ENCODE results near the gene IFNW1.

Gene IFNW1

GRCh38 chr9:21165516-21165915, 23.9 kb upstream of the IFNW1 start:
- TF ChIP-seq, protein P1, sequence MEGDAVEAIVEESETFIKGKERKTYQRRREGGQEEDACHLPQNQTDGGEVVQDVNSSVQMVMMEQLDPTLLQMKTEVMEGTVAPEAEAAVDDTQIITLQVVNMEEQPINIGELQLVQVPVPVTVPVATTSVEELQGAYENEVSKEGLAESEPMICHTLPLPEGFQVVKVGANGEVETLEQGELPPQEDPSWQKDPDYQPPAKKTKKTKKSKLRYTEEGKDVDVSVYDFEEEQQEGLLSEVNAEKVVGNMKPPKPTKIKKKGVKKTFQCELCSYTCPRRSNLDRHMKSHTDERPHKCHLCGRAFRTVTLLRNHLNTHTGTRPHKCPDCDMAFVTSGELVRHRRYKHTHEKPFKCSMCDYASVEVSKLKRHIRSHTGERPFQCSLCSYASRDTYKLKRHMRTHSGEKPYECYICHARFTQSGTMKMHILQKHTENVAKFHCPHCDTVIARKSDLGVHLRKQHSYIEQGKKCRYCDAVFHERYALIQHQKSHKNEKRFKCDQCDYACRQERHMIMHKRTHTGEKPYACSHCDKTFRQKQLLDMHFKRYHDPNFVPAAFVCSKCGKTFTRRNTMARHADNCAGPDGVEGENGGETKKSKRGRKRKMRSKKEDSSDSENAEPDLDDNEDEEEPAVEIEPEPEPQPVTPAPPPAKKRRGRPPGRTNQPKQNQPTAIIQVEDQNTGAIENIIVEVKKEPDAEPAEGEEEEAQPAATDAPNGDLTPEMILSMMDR (IDR thresholded peaks at IDR 0.05; ENCODE audit: insufficient read depth, low read length, poor library complexity, severe bottlenecking), result no peak
- Histone ChIP-seq H3K27me3 (replicated peaks; ENCODE audit: control insufficient read depth, insufficient read depth, low read length) (no peaks in the 10 kb centered on the region), H3K4me3 (replicated peaks; ENCODE audit: low read depth, low read length) (no peak overlapping the region), H3K36me3 (ENCODE audit: control insufficient read depth, insufficient read depth, low read length) (no peaks in the 10 kb centered on the region)
- no peak for DNase-seq (ENCODE audit: extremely low read depth, insufficient read length)

GRCh38 chr9:21160178-21160577, 18.5 kb upstream of the IFNW1 start:
- TF ChIP-seq, protein P1 (IDR thresholded peaks at IDR 0.05; ENCODE audit: insufficient read depth, low read length, poor library complexity, severe bottlenecking), result no peak
- Histone ChIP-seq H3K27me3 (replicated peaks; ENCODE audit: control insufficient read depth, insufficient read depth, low read length) (no peaks in the 10 kb centered on the region), H3K4me3 (replicated peaks; ENCODE audit: low read depth, low read length) (no peak overlapping the region), H3K36me3 (ENCODE audit: control insufficient read depth, insufficient read depth, low read length) (no peaks in the 10 kb centered on the region)
- no peak for DNase-seq (ENCODE audit: extremely low read depth, insufficient read length)

DNA sequence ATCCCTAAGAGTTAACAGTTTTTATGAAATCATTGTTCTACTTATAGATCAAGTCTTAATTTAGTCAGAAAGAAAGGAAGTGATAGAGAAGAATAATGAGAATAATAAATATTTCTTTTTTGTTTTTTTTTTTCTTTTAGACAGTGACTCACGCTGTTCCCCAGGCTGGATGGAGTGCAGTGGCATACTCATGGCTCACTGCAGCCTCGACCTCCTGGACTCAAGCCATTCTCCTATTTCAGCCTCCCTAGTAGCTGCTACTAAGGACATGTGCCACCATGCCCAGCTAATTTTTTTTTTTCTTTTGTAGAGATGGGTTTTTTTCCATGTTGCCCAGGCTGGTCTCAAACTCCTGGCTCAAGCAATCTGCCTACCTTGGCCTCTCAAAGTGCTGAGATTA, 13.9 kb upstream of the IFNW1 start:
- Histone ChIP-seq H3K4me3 (replicated peaks; ENCODE audit: low read depth, low read length) (no peak overlapping the region), H3K36me3 (ENCODE audit: control insufficient read depth, insufficient read depth, low read length) (no peaks in the 10 kb centered on the region), H3K27me3 (replicated peaks; ENCODE audit: control insufficient read depth, insufficient read depth, low read length) (no peaks in the 10 kb centered on the region)
- no peak for DNase-seq (ENCODE audit: extremely low read depth, insufficient read length)
- TF ChIP-seq, protein P1 (IDR thresholded peaks at IDR 0.05; ENCODE audit: insufficient read depth, low read length, poor library complexity, severe bottlenecking), result no peak

DNA sequence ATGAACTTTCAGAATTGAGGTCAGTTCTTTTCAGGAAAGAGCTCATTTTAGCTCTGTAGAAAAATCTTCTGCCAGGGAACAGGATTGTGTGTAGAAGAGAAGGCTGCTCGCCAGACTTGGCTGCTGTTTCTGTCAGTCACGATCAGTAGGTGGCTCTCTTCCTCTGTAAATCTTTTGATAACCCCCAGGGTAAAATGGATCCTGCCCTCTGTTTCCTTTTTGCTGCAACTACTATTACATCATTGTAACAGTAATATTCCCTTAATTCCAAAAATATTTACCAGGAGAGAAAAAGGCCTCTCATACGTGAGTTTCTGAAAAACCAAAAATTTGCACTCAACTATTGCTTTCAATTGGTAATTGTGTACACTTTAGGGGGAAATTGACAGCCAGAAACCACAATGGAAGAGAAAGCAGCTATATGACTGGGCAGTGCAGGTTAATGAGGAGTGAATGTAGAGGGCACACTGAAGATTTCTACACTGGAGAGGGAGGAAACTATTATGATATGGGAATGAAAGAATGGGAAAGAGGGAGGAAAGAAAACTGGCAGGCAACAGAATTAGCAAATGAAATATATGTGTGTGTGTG, 12.5 kb upstream of the IFNW1 start:
- H3K36me3 ChIP-seq (ENCODE audit: control insufficient read depth, insufficient read depth, low read length), result no peaks in the 10 kb centered on the region
- TF ChIP-seq, protein P1 (IDR thresholded peaks at IDR 0.05; ENCODE audit: insufficient read depth, low read length, poor library complexity, severe bottlenecking), result peak; percentile 44
- H3K27me3 ChIP-seq (replicated peaks; ENCODE audit: control insufficient read depth, insufficient read depth, low read length), result no peaks in the 10 kb centered on the region
- no peak for DNase-seq (ENCODE audit: extremely low read depth, insufficient read length)
- H3K4me3 ChIP-seq (replicated peaks; ENCODE audit: low read depth, low read length), result no peak overlapping the region

- Histone ChIP-seq H3K36me3 (ENCODE audit: control insufficient read depth, insufficient read depth, low read length) (no peaks in the 10 kb centered on the region), H3K4me3 (replicated peaks; ENCODE audit: low read depth, low read length) (no peak overlapping the region), H3K27me3 (replicated peaks; ENCODE audit: control insufficient read depth, insufficient read depth, low read length) (no peaks in the 10 kb centered on the region)
- TF ChIP-seq, protein P1 (IDR thresholded peaks at IDR 0.05; ENCODE audit: insufficient read depth, low read length, poor library complexity, severe bottlenecking), result no peak
- no peak for DNase-seq (ENCODE audit: extremely low read depth, insufficient read length)
Observed at GRCh38 chr9:21153336-21154017, 11.8 kb upstream of the IFNW1 start.

Measured in GM06990 (cell line).